ENCODE results near the gene DCST2.
"Not testable (repeated sequence)": the region's sequence is repeated elsewhere in the genome, so short reads cannot be mapped to it uniquely, and the experiment has no call there.

DCST2 gene

DNA sequence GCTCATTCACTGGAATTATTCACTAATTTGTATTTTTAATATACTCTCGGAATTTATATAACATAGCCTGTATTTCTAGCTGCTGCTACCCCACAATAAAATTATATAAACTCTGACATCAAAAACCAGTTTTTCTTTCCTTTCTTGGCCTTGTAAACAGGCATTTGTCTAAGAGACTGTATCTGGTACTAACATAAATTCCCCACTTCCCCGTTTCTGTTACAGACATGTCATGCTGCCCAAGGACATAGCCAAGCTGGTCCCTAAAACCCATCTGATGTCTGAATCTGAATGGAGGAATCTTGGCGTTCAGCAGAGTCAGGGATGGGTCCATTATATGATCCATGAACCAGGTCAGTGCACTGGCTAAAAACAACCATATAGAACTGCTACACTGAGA, 55.8 kb downstream of the DCST2 start:
- not testable (repeated sequence) for DNase-seq; H3K36me3 ChIP-seq (ENCODE audit: control insufficient read depth in 1 of 2, insufficient read depth in 2 of 2, low read length in 2 of 2); H4K91ac ChIP-seq (ENCODE audit: low read depth, low read length); H2BK12ac ChIP-seq (ENCODE audit: low read length); H4K8ac ChIP-seq (ENCODE audit: low read depth, low read length); H3K4ac ChIP-seq (ENCODE audit: low read depth, low read length); H3K4me2 ChIP-seq (ENCODE audit: low read length); H2BK5ac ChIP-seq (ENCODE audit: low read depth, low read length, poor library complexity); H2AK5ac ChIP-seq (ENCODE audit: low read length); H2BK120ac ChIP-seq (ENCODE audit: insufficient read depth, low read length, poor library complexity); H3K4me3 ChIP-seq (ENCODE audit: low read depth, low read length); H3K4me1 ChIP-seq (ENCODE audit: control insufficient read depth in 1 of 2, insufficient read depth in 2 of 2, low read length in 2 of 2); H2AFZ ChIP-seq (ENCODE audit: insufficient read depth, low read length, poor library complexity); H4K12ac ChIP-seq (ENCODE audit: low read depth, low read length); H3K14ac ChIP-seq (ENCODE audit: low read length); H3K18ac ChIP-seq (ENCODE audit: low read length); H3K27me3 ChIP-seq (ENCODE audit: insufficient read depth, low read length); H3K27ac ChIP-seq (ENCODE audit: low read depth, low read length); H3K23ac ChIP-seq (ENCODE audit: low read length); H3K9ac ChIP-seq (ENCODE audit: low read length); H3K9me3 ChIP-seq (ENCODE audit: insufficient read depth, low read depth, low read length)
- Histone ChIP-seq H3K79me2 (ENCODE audit: control insufficient read depth, insufficient read depth, low read length, poor library complexity) (peaks cover 12% of the 10 kb centered on the region), H3K79me1 (ENCODE audit: low read length) (peaks cover 16% of the 10 kb centered on the region)
- no CpG with 5 or more reads among the region's 3 CpGs for WGBS (ENCODE audit: extremely low coverage, insufficient coverage, insufficient read length)

DNA sequence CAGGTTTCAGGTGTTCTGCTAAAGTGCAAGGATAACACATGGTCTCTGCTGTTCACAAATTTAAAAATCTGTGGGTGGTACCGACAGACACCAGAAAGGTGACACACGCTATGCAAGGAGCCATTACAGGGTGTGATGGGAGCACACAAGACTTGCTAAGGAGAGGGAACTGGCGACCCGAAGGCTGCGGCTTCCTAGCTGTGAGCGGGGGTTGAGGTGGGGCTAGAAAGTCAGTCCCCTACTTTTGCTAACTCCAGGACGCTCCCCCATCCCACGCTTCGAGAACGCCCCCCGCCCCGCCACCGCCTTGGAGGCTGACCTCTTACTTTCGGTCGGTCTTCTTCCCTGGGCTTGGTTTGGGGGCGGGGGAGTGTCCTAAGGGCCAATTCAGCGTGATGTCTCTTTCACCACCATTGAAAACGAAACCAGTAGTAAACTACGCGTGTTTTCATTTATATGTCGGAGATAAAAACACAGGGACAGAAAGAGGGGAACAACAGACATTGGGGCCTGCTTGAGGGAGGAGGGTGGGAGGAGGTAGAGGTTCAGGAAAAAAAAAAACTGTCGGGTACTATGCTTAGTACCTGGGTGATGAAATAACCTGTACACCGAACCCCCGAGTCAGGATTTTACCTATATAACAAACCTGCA, 58.0 kb downstream of the DCST2 start:
- peak overlapping the region; percentile 53 for H2BK5ac ChIP-seq (ENCODE audit: low read depth, low read length, poor library complexity)
- H4K8ac ChIP-seq (ENCODE audit: low read depth, low read length): peak overlapping the region; percentile 86
- H2BK12ac ChIP-seq (ENCODE audit: low read length): no peak overlapping the region
- no peak overlapping the region for H3K23ac ChIP-seq (ENCODE audit: low read length)
- H4K91ac ChIP-seq (ENCODE audit: low read depth, low read length): peak overlapping the region; percentile 79
- DNase-seq: peak; percentile 15 to 49
- H3K9ac ChIP-seq (ENCODE audit: low read length): peak overlapping the region; percentile 85
- H3K14ac ChIP-seq (ENCODE audit: low read length): peak overlapping the region; percentile 86
- H3K18ac ChIP-seq (ENCODE audit: low read length): peak overlapping the region; percentile 89
- peak overlapping the region; percentile 94 for H3K27ac ChIP-seq (ENCODE audit: low read depth, low read length)
- H3K4me3 ChIP-seq (ENCODE audit: low read depth, low read length): peak overlapping the region; percentile 80
- no peak overlapping the region for H2AFZ ChIP-seq (ENCODE audit: insufficient read depth, low read length, poor library complexity)
- peak overlapping the region; percentile 89 for H3K4ac ChIP-seq (ENCODE audit: low read depth, low read length)
- peaks cover 30% of the 10 kb centered on the region for H3K79me1 ChIP-seq (ENCODE audit: low read length)
- no peaks in the 10 kb centered on the region for H3K9me3 ChIP-seq (ENCODE audit: insufficient read depth, low read depth, low read length)
- H3K4me2 ChIP-seq (ENCODE audit: low read length): peak overlapping the region; percentile 91
- peaks cover 17% of the 10 kb centered on the region for H3K79me2 ChIP-seq (ENCODE audit: control insufficient read depth, insufficient read depth, low read length, poor library complexity)
- peak overlapping the region; percentile 28 for H4K12ac ChIP-seq (ENCODE audit: low read depth, low read length)
- no peaks in the 10 kb centered on the region for H3K27me3 ChIP-seq (ENCODE audit: insufficient read depth, low read length)
- peaks cover 6% of the 10 kb centered on the region in 2 experiments for H3K36me3 ChIP-seq (ENCODE audit: control insufficient read depth in 1 of 2, insufficient read depth in 2 of 2, low read length in 2 of 2)
- peak overlapping the region; percentile 92 for H2AK5ac ChIP-seq (ENCODE audit: low read length)
- peaks cover 11 to 16% of the 10 kb centered on the region in 2 experiments for H3K4me1 ChIP-seq (ENCODE audit: control insufficient read depth in 1 of 2, insufficient read depth in 2 of 2, low read length in 2 of 2)
- no CpG with 5 or more reads among the region's 24 CpGs for WGBS (ENCODE audit: extremely low coverage, insufficient coverage, insufficient read length)
- H2BK120ac ChIP-seq (ENCODE audit: insufficient read depth, low read length, poor library complexity): peak overlapping the region; percentile 88

DNA sequence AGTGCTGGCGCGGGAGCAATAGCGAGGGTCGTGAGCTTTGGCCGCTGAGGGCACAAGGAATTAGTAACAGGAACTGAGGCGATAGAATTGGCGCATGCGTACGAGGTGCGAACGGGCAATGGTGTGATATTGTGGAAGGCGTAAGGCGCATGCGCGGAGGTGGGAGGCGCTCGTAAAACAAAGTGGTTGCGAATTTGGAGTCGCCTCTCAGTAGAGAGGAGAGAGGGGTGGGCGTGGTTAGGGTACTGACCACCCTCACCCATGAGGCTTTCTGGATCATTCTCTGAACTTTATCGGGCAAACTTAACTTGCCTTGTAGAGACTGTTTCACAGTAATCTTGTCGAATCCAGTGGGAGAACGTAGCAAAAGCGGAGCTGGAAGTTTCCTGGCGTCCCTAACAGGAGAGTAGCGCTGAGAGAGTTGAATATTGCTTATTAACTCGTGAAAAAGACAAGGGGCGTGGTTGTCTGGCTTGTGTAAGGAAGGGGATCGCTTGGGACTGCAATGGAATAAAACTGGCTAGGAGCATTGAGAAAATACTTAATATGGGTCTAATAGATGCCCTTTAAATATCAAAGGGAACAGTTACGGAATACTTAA, 58.7 kb downstream of the DCST2 start:
- Histone ChIP-seq H3K23ac (ENCODE audit: low read length) (no peak overlapping the region), H4K8ac (ENCODE audit: low read depth, low read length) (peak overlapping the region; percentile 86), H2AFZ (ENCODE audit: insufficient read depth, low read length, poor library complexity) (no peak overlapping the region), H4K91ac (ENCODE audit: low read depth, low read length) (peak overlapping the region; percentile 79), H3K4me2 (ENCODE audit: low read length) (peak overlapping the region; percentile 91), H3K27ac (ENCODE audit: low read depth, low read length) (peak overlapping the region; percentile 94), H3K36me3 (ENCODE audit: control insufficient read depth in 1 of 2, insufficient read depth in 2 of 2, low read length in 2 of 2) (peaks cover 2 to 6% of the 10 kb centered on the region in 2 experiments), H2BK5ac (ENCODE audit: low read depth, low read length, poor library complexity) (peak overlapping the region; percentile 81), H3K4me1 (ENCODE audit: control insufficient read depth in 1 of 2, insufficient read depth in 2 of 2, low read length in 2 of 2) (peaks cover 15 to 22% of the 10 kb centered on the region in 2 experiments), H3K4ac (ENCODE audit: low read depth, low read length) (no peak overlapping the region), H2AK5ac (ENCODE audit: low read length) (no peak overlapping the region), H4K12ac (ENCODE audit: low read depth, low read length) (no peak overlapping the region), H3K9ac (ENCODE audit: low read length) (peak overlapping the region; percentile 85), H3K79me1 (ENCODE audit: low read length) (peaks cover 36% of the 10 kb centered on the region), H2BK12ac (ENCODE audit: low read length) (no peak overlapping the region), H3K4me3 (ENCODE audit: low read depth, low read length) (peak overlapping the region; percentile 80), H3K9me3 (ENCODE audit: insufficient read depth, low read depth, low read length) (no peaks in the 10 kb centered on the region), H2BK120ac (ENCODE audit: insufficient read depth, low read length, poor library complexity) (peak overlapping the region; percentile 88), H3K27me3 (ENCODE audit: insufficient read depth, low read length) (no peaks in the 10 kb centered on the region), H3K18ac (ENCODE audit: low read length) (no peak overlapping the region), H3K14ac (ENCODE audit: low read length) (peak overlapping the region; percentile 45), H3K79me2 (ENCODE audit: control insufficient read depth, insufficient read depth, low read length, poor library complexity) (peaks cover 22% of the 10 kb centered on the region)
- peak; percentile 97 to 100 for DNase-seq
- no CpG with 5 or more reads among the region's 30 CpGs for WGBS (ENCODE audit: extremely low coverage, insufficient coverage, insufficient read length)

DNA sequence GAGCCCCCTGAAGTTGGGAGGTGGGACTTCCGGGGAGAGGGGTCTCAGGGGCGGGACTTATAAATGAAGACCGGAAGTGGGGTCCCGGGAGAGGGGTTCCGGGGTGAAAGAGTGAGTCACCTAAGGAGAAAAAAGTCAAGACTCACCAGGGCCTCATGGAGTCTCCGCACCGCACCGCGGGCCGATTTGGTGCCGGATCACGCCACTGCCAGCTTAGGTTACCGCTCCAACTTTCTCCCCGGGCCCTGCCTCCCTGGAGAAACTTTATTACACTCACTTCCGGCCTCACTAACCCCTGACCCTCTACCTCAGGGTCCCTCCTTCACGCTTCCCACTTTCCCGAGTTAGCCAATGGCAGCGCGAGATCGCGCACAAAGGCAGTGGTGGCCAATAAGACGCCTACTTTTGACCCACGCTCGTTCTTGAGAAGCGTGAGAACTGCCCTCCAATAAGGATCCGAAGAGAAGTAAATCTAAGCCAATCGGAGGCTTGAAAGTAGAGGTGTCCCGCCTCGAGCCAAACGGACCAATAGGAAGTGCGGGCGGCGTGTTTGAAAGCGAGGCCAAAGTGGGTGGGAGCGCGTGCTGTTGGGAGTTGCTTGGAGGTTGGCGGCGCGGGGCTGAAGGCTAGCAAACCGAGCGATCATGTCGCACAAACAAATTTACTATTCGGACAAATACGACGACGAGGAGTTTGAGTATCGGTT, 59.3 kb downstream of the DCST2 start, which contains the start of gene CKS1B:
Gene CKS1B, plus strand, starts transcription at position 580 of the 706 bp plus-strand sequence. Its CDS starts 65 bp downstream, at position 645.
- Histone ChIP-seq H3K79me1 (ENCODE audit: low read length) (peaks cover 36% of the 10 kb centered on the region), H2AK5ac (ENCODE audit: low read length) (peak within 1 kb of the TSS; percentile 92), H2BK12ac (ENCODE audit: low read length) (no peak within 1 kb of the TSS), H4K91ac (ENCODE audit: low read depth, low read length) (peak within 1 kb of the TSS; percentile 96), H3K4me1 (ENCODE audit: control insufficient read depth in 1 of 2, insufficient read depth in 2 of 2, low read length in 2 of 2) (peaks cover 22 to 29% of the 10 kb centered on the region in 2 experiments), H3K79me2 (ENCODE audit: control insufficient read depth, insufficient read depth, low read length, poor library complexity) (peaks cover 26% of the 10 kb centered on the region), H3K4ac (ENCODE audit: low read depth, low read length) (peak within 1 kb of the TSS; percentile 89), H4K12ac (ENCODE audit: low read depth, low read length) (peak within 1 kb of the TSS; percentile 82), H2BK5ac (ENCODE audit: low read depth, low read length, poor library complexity) (peak within 1 kb of the TSS; percentile 91), H3K27ac (ENCODE audit: low read depth, low read length) (peak within 1 kb of the TSS; percentile 100), H3K14ac (ENCODE audit: low read length) (peak within 1 kb of the TSS; percentile 86), H3K27me3 (ENCODE audit: insufficient read depth, low read length) (no peaks in the 10 kb centered on the region), H3K9me3 (ENCODE audit: insufficient read depth, low read depth, low read length) (no peaks in the 10 kb centered on the region), H3K36me3 (ENCODE audit: control insufficient read depth in 1 of 2, insufficient read depth in 2 of 2, low read length in 2 of 2) (peaks cover under 1 to 3% of the 10 kb centered on the region in 2 experiments), H2BK120ac (ENCODE audit: insufficient read depth, low read length, poor library complexity) (peak within 1 kb of the TSS; percentile 88), H2AFZ (ENCODE audit: insufficient read depth, low read length, poor library complexity) (peak within 1 kb of the TSS; percentile 78), H3K4me2 (ENCODE audit: low read length) (peak within 1 kb of the TSS; percentile 91), H3K9ac (ENCODE audit: low read length) (peak within 1 kb of the TSS; percentile 98), H3K18ac (ENCODE audit: low read length) (peak within 1 kb of the TSS; percentile 89), H4K8ac (ENCODE audit: low read depth, low read length) (peak within 1 kb of the TSS; percentile 87), H3K4me3 (ENCODE audit: low read depth, low read length) (peak within 1 kb of the TSS; percentile 94), H3K23ac (ENCODE audit: low read length) (no peak within 1 kb of the TSS)
- DNase-seq: peak; percentile 100
- WGBS (ENCODE audit: extremely low coverage, insufficient coverage, insufficient read length): no CpG with 5 or more reads among the region's 47 CpGs
